Measurements from ENCODE around the gene ZNF121. TPM values are rescaled to one million over a fixed set of nuclear protein-coding genes. Genes with fewer than 3 reads are reported as not detected.

The ZNF121 gene
- total RNA-seq, 2 experiments from 2014 or later = 40.5 to 44.6 TPM

DNA sequence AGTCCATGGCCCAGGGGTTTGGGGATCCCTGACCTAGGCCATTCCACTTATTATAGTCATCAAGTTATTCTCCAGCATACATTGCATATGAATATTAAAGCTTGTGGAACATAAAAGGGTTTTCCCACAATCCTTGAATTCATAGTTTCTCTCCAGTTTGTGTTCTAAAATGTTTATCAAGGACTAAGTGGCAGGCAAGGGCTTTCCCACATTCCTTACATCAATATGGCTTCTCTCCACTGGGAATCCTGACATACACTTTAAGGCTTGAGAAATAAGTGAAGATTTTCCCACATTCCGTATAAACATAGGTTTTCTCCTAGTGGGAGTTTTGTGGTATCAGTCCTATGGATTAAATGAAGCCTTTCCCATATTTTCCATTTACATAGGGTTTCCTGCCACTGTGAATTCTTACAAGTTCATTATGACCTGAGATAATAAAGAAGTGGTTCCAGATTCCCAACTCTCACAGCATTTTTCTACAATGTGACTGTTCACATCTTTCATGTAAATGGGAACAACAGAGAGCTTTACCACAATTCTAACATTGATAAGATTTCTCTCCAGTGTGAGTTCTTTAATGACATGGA lies 60.3 kb downstream of the ZNF121 start:
- H3K27me3 Mint-ChIP-seq = no peaks in the 10 kb centered on the region
- peaks cover 65% of the 10 kb centered on the region for H3K9me3 Mint-ChIP-seq
- DNase-seq = no peak
- H3K36me3 Mint-ChIP-seq (ENCODE audit: low read depth) = peaks cover 47% of the 10 kb centered on the region
- no peak overlapping the region for H3K4me3 Mint-ChIP-seq
- no peak overlapping the region for H3K27ac Mint-ChIP-seq
- POLR2A ChIA-PET = no interaction called here
- CTCF ChIA-PET = no interaction called here
- H3K4me1 Mint-ChIP-seq = no peaks in the 10 kb centered on the region

Other genes with a start within 250 kb of the ZNF121 start
- gene ZNF177, start 221.5 kb downstream of the ZNF121 start, total RNA-seq = under 1 TPM; 0.50 to 0.60 TPM
- 10 to 100 TPM; 31.3 to 32.1 TPM for gene ZNF266, start 148.9 kb downstream of the ZNF121 start, total RNA-seq
- not detected for gene ZNF560, start 85.9 kb downstream of the ZNF121 start, total RNA-seq
- 10 to 100 TPM; 15.5 to 16.1 TPM for gene ZNF426, start 45.9 kb downstream of the ZNF121 start, total RNA-seq
- gene ZNF561, start 36.7 kb upstream of the ZNF121 start, total RNA-seq = 10 to 100 TPM; 27.0 to 29.0 TPM
- gene ZNF562, start 90.6 kb upstream of the ZNF121 start, total RNA-seq = 10 to 100 TPM; 18.8 to 22.5 TPM
- 1 to 10 TPM; 6.5 to 6.7 TPM for gene ZNF846, start 184.2 kb upstream of the ZNF121 start, total RNA-seq
- 10 to 100 TPM; 18.3 to 20.6 TPM for gene FBXL12, start 234.6 kb upstream of the ZNF121 start, total RNA-seq
- gene UBL5, start 243.4 kb upstream of the ZNF121 start, total RNA-seq = 100 to 1,000 TPM; 339 to 372 TPM